ENCODE measurements around the gene PP2D1. TPM values are rescaled to one million over a fixed set of nuclear protein-coding genes. Genes with fewer than 3 reads are reported as not detected.

PP2D1 gene
- total and polyA plus RNA-seq, 2 of the 8 experiments (the other 6 are each of a cell fraction or from before 2014, with no cell fraction given) = not detected

DNA sequence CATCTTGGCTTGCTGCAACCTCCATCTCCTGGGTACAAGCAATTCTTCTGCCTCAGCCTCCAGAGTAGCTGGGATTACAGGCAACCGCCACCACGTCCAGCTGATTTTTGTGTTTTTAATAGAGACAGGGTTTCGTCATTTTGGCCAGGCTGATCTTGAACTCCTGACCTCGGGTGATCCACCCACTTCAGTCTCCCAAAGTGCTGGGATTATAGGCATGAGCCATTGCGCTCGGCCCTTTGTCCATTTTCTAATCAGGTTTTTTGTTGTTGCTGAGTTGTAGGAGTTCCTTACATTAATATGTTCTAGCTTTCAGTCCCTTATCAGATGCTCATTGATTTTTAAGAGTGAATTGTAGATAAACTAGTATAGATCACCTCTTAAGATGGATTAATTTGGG lies 44.9 kb downstream of the PP2D1 start:
- no peaks in the 10 kb centered on the region; the same call in 1 of the 2 replicates for H3K79me1 ChIP-seq (ENCODE audit: low read depth, low read length)
- H4K5ac ChIP-seq (ENCODE audit: insufficient read length, low read depth, low read length) = no peak overlapping the region
- no peak overlapping the region for H3K56ac ChIP-seq (replicated peaks; ENCODE audit: insufficient read length, low read depth, low read length)
- H3K14ac ChIP-seq (ENCODE audit: insufficient read length) = no peak overlapping the region
- H3K23me2 ChIP-seq (ENCODE audit: low read depth, low read length) = no peaks in the 10 kb centered on the region
- FAIRE-seq (no peak), DNase-seq (ENCODE audit: low read depth in 1 of 2, low spot score in 2 of 2) (no peak)
- 88% methylated on average over 6 of the region's 6 CpGs; no CpG with 5 or more reads in 1 of the 2 experiments for WGBS, 2 experiments (ENCODE audit: extremely low coverage in 1 of 2, insufficient coverage in 1 of 2, insufficient read length in 1 of 2, insufficient replicate concordance in 2 of 2, low coverage in 1 of 2, low lambda C conversion rate in 2 of 2, missing lambda C conversion rate in 1 of 2)
- H3K9me3 ChIP-seq (ENCODE audit: insufficient read depth in 2 of 2, low read depth in 1 of 2, low read length in 1 of 2) = no peaks in the 10 kb centered on the region
- no peak overlapping the region for H2BK12ac ChIP-seq (ENCODE audit: low read depth, low read length)
- H2BK15ac ChIP-seq (ENCODE audit: low read length) = no peak overlapping the region
- ChIA-PET POLR2A (ENCODE audit: partially characterized antibody) (interaction anchor here (1.0 kb wide), 2 partner anchors 19 to 27 kb away, joined by 3 read pairs; no protein-coding TSS in a partner anchor), CTCF (ENCODE audit: partially characterized antibody) (interaction anchor here (0.6 to 0.7 kb wide), 2 partner anchors 64 to 850 kb away, joined by 3 to 4 read pairs; no protein-coding TSS in a partner anchor)
- no peak overlapping the region for H2BK20ac ChIP-seq (ENCODE audit: low read length)
- H3K9ac ChIP-seq (replicated peaks in 1 of 4; ENCODE audit: extremely low read depth in 1 of 4, low read depth in 3 of 4, low read length in 3 of 4) = no peak overlapping the region
- H3K4ac ChIP-seq (replicated peaks; ENCODE audit: insufficient read length, low read depth, low read length) = no peak overlapping the region
- H2BK120ac ChIP-seq (replicated peaks; ENCODE audit: low read depth, low read length) = no peak overlapping the region
- no peak overlapping the region for H2BK5ac ChIP-seq (ENCODE audit: low read depth, low read length)
- H2AK5ac ChIP-seq (ENCODE audit: low read depth, low read length) = no peak overlapping the region
- H4K20me1 ChIP-seq (replicated peaks in 1 of 2; ENCODE audit: control insufficient read depth in 1 of 2, insufficient read depth in 2 of 2, low read length in 2 of 2) = peaks cover 7 to 9% of the 10 kb centered on the region in 2 experiments
- no peak overlapping the region for H3K23ac ChIP-seq (ENCODE audit: insufficient read length)
- peaks cover 0 to 14% (median 0%) of the 10 kb centered on the region in 4 experiments; a peak in 1 of 8 replicates for H3K36me3 ChIP-seq (ENCODE audit: control insufficient read depth in 2 of 4, insufficient read depth in 4 of 4, low read length in 3 of 4)
- peaks cover 2 to 91% of the 10 kb centered on the region in 2 experiments; a peak in 3 of 4 replicates for H3K79me2 ChIP-seq (ENCODE audit: control insufficient read depth in 1 of 2, insufficient read depth in 2 of 2, low read length in 2 of 2)
- H3K27ac ChIP-seq (ENCODE audit: low read depth, low read length) = no peak overlapping the region
- H3K4me3 ChIP-seq (ENCODE audit: extremely low read depth in 1 of 4, insufficient read depth in 2 of 4, low read depth in 3 of 4, low read length in 4 of 4) = no peak overlapping the region
- H3K27me3 ChIP-seq (replicated peaks in 1 of 4; ENCODE audit: control insufficient read depth in 3 of 4, extremely low read depth in 1 of 4, insufficient read depth in 3 of 4, low read length in 3 of 4) = no peaks in the 10 kb centered on the region
- H3K4me2 ChIP-seq (ENCODE audit: insufficient read depth in 1 of 2, low read depth in 2 of 2, low read length in 2 of 2) = no peak overlapping the region
- no peak overlapping the region for H3K18ac ChIP-seq (ENCODE audit: extremely low read depth, low read length)
- no peak overlapping the region for H4K8ac ChIP-seq (ENCODE audit: extremely low read depth, insufficient read depth, low read length)
- TF ChIP-seq POLR2AphosphoS5 (IDR thresholded peaks at IDR 0.05; ENCODE audit: low read depth, low read length) = no peak
- no peak overlapping the region for H2AFZ ChIP-seq (ENCODE audit: low read length)
- H3K4me1 ChIP-seq (replicated peaks in 1 of 4; ENCODE audit: control insufficient read depth in 3 of 4, insufficient read depth in 4 of 4, low read length in 3 of 4) = no peaks in the 10 kb centered on the region
- H4K91ac ChIP-seq (replicated peaks; ENCODE audit: insufficient read length, low read length) = no peak overlapping the region

Data from H1 (cell line).